NB4 (cell line): ENCODE measurements around the gene GGT6.

Experiments
- DNase-seq: peaks from one replicate; pipeline ENCODE4 v3.0.0; 2010; ENCODE audit warnings: low read depth
- H3K4me3 ChIP-seq: one replicate; pipeline ENCODE4 v1.5.1; 2011; ENCODE audit warnings: mild to moderate bottlenecking, low read depth, low read length, moderate library complexity
- MYC ChIP-seq: IDR thresholded peaks from 2 replicates; pipeline ENCODE4 v1.6.1; 2011; ENCODE audit warnings: low read depth, low read length
- POLR2A ChIP-seq: IDR thresholded peaks from 2 replicates; pipeline ENCODE4 v1.6.1; 2011; ENCODE audit warnings: mild to moderate bottlenecking; ENCODE audit not compliant: insufficient read length; ENCODE audit errors: extremely low read depth
- TF ChIP-seq, protein P1 (sequence below): IDR thresholded peaks from one replicate; pipeline ENCODE4 v1.5.1; 2012; ENCODE audit warnings: low read depth, low read length
- TF ChIP-seq, protein P2 (sequence below): IDR thresholded peaks from 2 replicates; pipeline ENCODE4 v1.6.1; 2011; ENCODE audit warnings: low read depth, low read length

Gene GGT6

DNA sequence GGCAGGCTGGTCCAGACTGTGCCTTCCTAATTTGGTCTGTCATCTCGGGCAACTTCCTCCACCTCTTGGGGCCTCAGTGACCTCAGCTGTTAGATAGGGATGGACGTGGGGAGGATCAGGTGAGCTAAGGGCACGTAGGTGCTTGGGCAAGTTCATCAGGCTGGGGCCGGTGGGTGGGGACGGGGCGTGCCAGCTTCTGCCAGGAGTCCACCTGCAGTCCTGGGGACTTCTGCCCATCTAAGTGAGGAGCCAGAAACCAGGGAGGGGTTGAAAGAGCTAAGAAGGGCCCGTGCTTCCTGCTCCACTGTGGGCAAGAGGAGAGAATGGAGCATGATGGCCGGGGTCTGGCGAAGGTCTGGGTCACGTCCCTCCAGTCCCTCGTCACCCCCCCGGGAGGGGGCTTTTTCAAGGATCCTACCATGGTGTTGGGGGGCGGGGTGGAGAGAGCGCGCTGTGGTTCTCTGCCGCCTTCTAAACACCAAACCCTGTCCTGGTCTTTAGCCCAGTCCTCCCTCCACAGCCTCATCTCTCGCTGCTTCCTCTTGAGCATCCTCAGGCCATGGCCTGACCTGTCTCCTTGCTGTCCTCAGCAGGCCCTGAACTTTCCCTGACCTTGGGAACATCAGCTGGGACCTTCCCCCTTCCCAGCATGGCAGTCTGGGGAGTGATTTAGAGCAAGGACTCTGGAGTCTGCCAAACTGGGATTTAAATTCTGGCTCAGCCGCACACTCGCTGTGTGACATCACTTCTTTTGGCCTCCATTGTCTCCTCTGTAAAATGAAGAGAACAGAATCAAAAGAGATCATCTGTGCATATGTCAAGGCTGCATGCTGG lies 40.1 kb downstream of the GGT6 start:
- DNase-seq, result no peak

DNA sequence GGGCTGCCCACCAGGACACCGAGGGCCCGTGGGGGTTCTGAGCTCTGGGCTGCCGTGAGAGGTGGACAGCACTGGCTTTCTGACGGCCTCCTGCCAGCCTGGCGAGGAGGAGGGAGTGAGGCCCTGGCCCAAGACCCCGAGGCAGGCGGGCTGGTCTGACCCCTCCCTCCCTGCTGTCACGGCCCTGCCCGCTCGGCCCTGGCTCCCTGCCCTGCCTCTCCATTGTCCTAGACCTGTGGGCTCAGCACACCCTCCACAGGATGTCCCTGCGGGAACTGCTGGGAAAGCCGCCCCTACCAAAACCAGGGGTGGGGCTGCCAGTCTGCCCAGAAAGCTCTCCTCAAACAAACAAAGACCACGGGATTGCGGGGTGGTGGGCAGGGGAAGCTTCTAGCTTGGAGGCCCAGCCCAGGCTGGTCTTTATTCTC lies 41.0 kb downstream of the GGT6 start:
- DNase-seq, result no peak
- TF ChIP-seq, protein P1, sequence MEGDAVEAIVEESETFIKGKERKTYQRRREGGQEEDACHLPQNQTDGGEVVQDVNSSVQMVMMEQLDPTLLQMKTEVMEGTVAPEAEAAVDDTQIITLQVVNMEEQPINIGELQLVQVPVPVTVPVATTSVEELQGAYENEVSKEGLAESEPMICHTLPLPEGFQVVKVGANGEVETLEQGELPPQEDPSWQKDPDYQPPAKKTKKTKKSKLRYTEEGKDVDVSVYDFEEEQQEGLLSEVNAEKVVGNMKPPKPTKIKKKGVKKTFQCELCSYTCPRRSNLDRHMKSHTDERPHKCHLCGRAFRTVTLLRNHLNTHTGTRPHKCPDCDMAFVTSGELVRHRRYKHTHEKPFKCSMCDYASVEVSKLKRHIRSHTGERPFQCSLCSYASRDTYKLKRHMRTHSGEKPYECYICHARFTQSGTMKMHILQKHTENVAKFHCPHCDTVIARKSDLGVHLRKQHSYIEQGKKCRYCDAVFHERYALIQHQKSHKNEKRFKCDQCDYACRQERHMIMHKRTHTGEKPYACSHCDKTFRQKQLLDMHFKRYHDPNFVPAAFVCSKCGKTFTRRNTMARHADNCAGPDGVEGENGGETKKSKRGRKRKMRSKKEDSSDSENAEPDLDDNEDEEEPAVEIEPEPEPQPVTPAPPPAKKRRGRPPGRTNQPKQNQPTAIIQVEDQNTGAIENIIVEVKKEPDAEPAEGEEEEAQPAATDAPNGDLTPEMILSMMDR, result no peak
- TF ChIP-seq, protein P2, sequence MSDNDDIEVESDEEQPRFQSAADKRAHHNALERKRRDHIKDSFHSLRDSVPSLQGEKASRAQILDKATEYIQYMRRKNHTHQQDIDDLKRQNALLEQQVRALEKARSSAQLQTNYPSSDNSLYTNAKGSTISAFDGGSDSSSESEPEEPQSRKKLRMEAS, result no peak
- TF ChIP-seq MYC (no peak), POLR2A (no peak)
- H3K4me3 ChIP-seq, result no peak overlapping the region

More for the DNA sequence above, 40.1 kb downstream of the GGT6 start:
- TF ChIP-seq MYC, result no peak
- no peak overlapping the region for H3K4me3 ChIP-seq

DNA sequence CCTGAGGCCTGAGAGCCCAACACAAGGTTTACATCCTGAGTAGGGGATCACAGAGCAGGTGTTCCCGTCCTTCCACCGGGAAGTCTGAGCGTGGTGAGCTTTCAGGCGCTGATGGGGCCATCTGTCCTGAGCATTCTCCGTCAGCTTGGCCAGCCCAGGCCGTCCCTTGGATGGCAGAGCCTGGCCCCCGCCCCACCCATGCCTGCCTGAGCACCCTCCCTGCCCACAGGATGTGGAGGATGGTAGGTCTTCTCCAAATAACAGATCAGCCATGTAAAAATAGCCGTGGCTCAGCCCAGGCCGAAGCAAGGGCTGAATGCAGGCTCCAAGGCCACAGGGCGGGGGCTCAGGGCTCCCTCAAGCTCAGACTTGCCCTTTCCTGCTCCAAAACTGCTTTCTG lies 41.5 kb downstream of the GGT6 start:
- no peak overlapping the region for H3K4me3 ChIP-seq
- no peak for TF ChIP-seq MYC
- no peak for TF ChIP-seq POLR2A
- TF ChIP-seq, protein P2, result no peak
- TF ChIP-seq, protein P1, result no peak

DNA sequence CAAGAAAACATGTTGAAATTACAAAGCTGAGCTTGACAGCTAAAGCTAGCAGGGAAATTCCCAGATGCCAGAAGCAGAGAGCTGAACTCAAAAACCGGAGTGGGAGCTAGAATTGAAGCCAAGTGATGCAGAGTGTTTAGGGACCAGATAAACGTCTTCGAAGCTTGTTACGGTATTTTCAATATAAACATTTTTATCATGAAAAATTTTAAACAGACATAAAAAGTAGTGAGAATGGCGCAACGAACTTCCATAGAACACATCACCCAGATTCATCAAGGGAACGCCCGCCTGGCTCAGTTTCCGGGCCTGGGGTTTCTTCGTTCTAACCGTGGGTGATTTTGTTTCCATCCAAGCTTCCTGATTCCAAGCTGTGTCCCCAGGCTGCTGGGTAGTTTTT lies 43.6 kb downstream of the GGT6 start:
- H3K4me3 ChIP-seq, result no peak overlapping the region
- no peak for DNase-seq

More for the DNA sequence above, 41.5 kb downstream of the GGT6 start:
- DNase-seq, result no peak

DNA sequence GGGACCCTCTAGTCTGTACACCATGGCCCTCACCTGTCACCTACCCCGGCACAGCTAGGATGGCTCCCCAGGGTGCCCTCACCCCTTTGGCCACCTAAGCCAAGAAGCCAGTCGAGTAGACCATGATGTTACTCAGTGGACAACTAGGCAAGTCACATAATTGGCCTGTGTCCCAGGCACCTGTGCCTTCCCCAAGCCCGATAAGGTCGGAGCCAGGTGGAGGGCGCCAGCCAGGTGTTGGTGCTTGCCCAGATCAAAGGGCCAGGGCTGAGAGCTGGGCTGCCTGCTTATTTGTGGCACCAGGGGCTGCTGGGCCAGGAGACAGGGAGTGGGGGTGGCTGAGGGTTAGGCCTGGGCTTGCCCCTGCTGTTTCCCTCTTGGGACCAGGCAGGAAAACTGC lies 44.9 kb downstream of the GGT6 start:
- TF ChIP-seq POLR2A (no peak), MYC (no peak)
- TF ChIP-seq, protein P2, result no peak
- TF ChIP-seq, protein P1, result no peak
- no peak for DNase-seq
- no peak overlapping the region for H3K4me3 ChIP-seq

More for the DNA sequence above, 43.6 kb downstream of the GGT6 start:
- no peak for TF ChIP-seq MYC
- TF ChIP-seq, protein P2, result no peak
- no peak for TF ChIP-seq POLR2A
- TF ChIP-seq, protein P1, result no peak

DNA sequence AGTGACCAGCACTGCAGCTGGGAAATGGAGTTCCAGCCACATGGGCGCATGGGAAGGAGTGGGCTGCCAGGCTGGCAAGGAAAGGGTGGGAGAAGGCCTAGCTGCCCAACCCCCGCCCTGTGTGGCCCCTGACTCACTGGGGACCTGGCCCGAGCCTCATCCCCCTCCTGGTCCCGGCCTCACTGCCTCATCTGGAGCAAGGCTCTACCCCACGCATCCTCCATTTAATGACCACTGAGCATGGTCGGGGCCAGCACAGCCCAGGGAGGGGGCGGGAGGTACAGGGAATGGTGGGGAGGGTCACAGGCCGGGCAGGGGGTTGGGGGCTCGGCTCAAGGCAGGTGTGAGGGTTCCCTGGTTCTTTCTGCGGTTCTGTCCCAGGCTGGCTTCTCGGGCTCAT lies 45.6 kb downstream of the GGT6 start:
- DNase-seq, result no peak
- no peak for TF ChIP-seq MYC
- TF ChIP-seq, protein P2, result no peak
- TF ChIP-seq, protein P1, result no peak
- no peak overlapping the region for H3K4me3 ChIP-seq
